Measurements from ENCODE around the gene SMIM45.

The SMIM45 gene

DNA sequence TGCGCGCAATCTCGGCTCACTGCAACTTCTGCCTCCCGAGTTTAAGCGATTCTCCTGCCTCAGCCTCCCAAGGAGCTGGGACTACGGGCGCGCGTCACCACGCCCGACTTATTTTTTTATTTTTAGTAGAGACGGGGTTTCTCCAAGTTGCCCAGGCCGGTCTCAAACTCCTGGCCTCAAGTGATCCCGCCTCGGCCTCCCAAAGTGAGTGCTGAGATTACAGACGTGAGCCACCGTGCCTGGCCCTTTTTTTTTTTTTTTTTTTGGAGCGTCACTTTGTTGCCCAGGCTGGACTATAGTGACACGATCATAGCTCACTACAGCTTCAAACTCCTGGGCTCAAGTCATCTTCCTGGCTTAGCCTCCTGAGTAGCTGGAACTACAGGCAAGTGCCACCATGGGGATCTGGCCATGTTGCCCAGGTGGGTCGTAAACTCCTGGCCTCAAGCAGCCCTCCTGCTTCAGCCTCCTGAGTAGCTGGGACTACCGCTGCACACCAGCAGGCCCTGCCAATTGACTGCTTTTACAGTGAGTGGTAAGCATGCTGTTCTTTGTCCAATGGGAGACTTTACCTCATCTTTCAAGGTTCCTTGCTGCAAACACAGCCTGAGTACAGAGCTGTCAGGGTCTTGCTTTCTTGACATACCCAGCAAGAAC is 4.4 kb upstream of the SMIM45 start:
- TF ChIP-seq TAF1 (IDR thresholded peaks at IDR 0.05; ENCODE audit: low read depth): no peak
- no peak for TF ChIP-seq FOXM1 (IDR thresholded peaks at IDR 0.05; ENCODE audit: borderline replicate concordance, low read depth)
- TF ChIP-seq ZBTB7A (IDR thresholded peaks at IDR 0.05; ENCODE audit: low read depth): no peak
- TF ChIP-seq CEBPB (IDR thresholded peaks at IDR 0.05): no peak
- no peak for TF ChIP-seq NFIC (IDR thresholded peaks at IDR 0.05)
- TF ChIP-seq, protein P1, sequence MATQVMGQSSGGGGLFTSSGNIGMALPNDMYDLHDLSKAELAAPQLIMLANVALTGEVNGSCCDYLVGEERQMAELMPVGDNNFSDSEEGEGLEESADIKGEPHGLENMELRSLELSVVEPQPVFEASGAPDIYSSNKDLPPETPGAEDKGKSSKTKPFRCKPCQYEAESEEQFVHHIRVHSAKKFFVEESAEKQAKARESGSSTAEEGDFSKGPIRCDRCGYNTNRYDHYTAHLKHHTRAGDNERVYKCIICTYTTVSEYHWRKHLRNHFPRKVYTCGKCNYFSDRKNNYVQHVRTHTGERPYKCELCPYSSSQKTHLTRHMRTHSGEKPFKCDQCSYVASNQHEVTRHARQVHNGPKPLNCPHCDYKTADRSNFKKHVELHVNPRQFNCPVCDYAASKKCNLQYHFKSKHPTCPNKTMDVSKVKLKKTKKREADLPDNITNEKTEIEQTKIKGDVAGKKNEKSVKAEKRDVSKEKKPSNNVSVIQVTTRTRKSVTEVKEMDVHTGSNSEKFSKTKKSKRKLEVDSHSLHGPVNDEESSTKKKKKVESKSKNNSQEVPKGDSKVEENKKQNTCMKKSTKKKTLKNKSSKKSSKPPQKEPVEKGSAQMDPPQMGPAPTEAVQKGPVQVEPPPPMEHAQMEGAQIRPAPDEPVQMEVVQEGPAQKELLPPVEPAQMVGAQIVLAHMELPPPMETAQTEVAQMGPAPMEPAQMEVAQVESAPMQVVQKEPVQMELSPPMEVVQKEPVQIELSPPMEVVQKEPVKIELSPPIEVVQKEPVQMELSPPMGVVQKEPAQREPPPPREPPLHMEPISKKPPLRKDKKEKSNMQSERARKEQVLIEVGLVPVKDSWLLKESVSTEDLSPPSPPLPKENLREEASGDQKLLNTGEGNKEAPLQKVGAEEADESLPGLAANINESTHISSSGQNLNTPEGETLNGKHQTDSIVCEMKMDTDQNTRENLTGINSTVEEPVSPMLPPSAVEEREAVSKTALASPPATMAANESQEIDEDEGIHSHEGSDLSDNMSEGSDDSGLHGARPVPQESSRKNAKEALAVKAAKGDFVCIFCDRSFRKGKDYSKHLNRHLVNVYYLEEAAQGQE (IDR thresholded peaks at IDR 0.05; ENCODE audit: low read depth): no peak
- no peak for TF ChIP-seq CREB1 (IDR thresholded peaks at IDR 0.05; ENCODE audit: low read depth)
- no peak for TF ChIP-seq EP300 (IDR thresholded peaks at IDR 0.05; ENCODE audit: borderline replicate concordance)
- no peak for TF ChIP-seq RAD21 (IDR thresholded peaks at IDR 0.05; ENCODE audit: low read depth)
- TF ChIP-seq YY1 (IDR thresholded peaks at IDR 0.05; ENCODE audit: low read depth): no peak
- TF ChIP-seq TCF12 (IDR thresholded peaks at IDR 0.05; ENCODE audit: low read depth): no peak
- TF ChIP-seq, protein P2, sequence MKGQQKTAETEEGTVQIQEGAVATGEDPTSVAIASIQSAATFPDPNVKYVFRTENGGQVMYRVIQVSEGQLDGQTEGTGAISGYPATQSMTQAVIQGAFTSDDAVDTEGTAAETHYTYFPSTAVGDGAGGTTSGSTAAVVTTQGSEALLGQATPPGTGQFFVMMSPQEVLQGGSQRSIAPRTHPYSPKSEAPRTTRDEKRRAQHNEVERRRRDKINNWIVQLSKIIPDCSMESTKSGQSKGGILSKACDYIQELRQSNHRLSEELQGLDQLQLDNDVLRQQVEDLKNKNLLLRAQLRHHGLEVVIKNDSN (IDR thresholded peaks at IDR 0.05): no peak
- TF ChIP-seq EGR1 (IDR thresholded peaks at IDR 0.05): no peak
- TF ChIP-seq, protein P3, sequence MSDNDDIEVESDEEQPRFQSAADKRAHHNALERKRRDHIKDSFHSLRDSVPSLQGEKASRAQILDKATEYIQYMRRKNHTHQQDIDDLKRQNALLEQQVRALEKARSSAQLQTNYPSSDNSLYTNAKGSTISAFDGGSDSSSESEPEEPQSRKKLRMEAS (IDR thresholded peaks at IDR 0.05): no peak

DNA sequence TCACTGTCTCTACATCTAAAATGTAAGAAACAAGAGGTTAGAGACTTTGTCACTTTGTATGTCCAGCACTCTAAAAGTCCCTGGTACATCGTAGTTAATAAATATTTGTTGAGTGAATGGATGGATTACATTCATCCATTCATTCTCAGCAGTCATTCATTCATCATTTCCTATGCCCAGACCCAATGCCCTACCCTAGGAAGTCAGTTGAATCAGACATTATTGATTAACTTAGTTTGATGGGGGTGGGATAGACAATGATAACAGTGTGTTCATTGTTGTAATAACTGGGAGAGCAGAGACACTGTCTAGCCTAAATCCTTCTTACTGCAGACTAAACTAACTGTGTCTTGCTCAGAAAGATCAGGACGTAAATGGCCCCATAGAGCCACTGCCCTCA is 3.8 kb upstream of the SMIM45 start:
- TF ChIP-seq TAF1 (IDR thresholded peaks at IDR 0.05; ENCODE audit: low read depth): no peak
- TF ChIP-seq RAD21 (IDR thresholded peaks at IDR 0.05; ENCODE audit: low read depth): no peak
- TF ChIP-seq, protein P3 (IDR thresholded peaks at IDR 0.05): no peak
- no peak for TF ChIP-seq YY1 (IDR thresholded peaks at IDR 0.05; ENCODE audit: low read depth)
- TF ChIP-seq CEBPB (IDR thresholded peaks at IDR 0.05): no peak
- no peak for TF ChIP-seq FOXM1 (IDR thresholded peaks at IDR 0.05; ENCODE audit: borderline replicate concordance, low read depth)
- TF ChIP-seq TEAD4 (IDR thresholded peaks at IDR 0.05): no peak
- no peak for TF ChIP-seq CREB1 (IDR thresholded peaks at IDR 0.05; ENCODE audit: low read depth)
- TF ChIP-seq EGR1 (IDR thresholded peaks at IDR 0.05): no peak
- TF ChIP-seq, protein P2 (IDR thresholded peaks at IDR 0.05): no peak
- no peak for TF ChIP-seq NFIC (IDR thresholded peaks at IDR 0.05)
- TF ChIP-seq TCF12 (IDR thresholded peaks at IDR 0.05; ENCODE audit: low read depth): no peak
- no peak for TF ChIP-seq ZBTB7A (IDR thresholded peaks at IDR 0.05; ENCODE audit: low read depth)
- TF ChIP-seq, protein P1 (IDR thresholded peaks at IDR 0.05; ENCODE audit: low read depth): no peak
- TF ChIP-seq EP300 (IDR thresholded peaks at IDR 0.05; ENCODE audit: borderline replicate concordance): no peak

DNA sequence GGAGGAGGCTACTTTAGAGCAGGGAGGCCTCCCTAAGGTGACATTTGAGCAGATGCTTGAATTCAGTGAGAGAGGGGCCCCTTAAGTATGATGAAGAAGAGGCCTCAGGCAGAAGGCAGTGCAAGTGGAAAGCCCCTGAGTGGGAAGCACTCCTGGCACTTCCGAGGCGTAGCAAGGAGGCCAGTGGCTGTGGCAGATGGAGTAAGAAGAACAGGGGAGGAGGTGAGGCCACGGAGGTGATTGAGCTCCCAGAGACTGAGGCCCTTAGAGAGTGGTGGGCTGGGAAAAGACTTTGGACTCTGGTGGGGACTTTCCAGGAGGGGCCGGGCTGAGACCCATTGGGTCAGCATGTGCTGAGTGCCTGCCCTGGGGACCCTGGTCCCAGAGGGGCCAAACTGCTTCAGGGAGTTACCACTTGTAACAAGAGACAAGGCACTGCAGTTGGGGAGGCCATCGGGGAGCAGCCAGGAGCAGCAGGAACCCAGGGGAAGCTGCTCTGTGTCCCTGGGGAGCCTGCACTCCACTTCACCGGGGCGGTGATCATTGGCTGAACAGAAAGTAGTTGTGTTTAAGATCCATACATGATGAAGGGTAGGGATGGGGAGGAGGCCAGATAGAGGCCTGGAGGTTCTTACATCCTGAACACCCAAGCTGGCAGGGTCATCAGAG is 2.5 kb upstream of the SMIM45 start:
- no peak for TF ChIP-seq TAF1 (IDR thresholded peaks at IDR 0.05; ENCODE audit: low read depth)

DNA sequence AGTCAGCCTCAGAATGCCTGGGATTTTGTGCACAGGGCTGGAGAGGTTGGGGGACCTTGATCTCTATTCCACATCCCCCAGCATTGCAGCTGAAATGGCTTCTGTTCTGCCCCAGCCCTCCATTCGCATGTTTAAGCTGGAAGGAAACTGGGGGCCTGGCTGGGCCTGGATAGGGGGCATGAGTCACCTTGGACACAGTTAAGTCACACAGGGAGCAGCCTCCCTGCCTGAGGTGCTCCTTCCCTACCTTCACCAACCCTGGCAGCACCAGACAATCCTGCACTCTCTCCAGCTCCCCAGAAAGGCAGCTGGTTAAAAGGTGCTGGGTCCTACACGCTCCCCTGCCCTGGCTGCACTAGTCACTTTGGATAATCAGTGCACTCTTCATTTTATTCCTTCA is 763 bp downstream of the SMIM45 start:
- no peak for TF ChIP-seq RAD21 (IDR thresholded peaks at IDR 0.05; ENCODE audit: low read depth)
- TF ChIP-seq FOXM1 (IDR thresholded peaks at IDR 0.05; ENCODE audit: borderline replicate concordance, low read depth): no peak
- TF ChIP-seq TEAD4 (IDR thresholded peaks at IDR 0.05): no peak
- TF ChIP-seq YY1 (IDR thresholded peaks at IDR 0.05; ENCODE audit: low read depth): no peak
- TF ChIP-seq TAF1 (IDR thresholded peaks at IDR 0.05; ENCODE audit: low read depth): no peak
- TF ChIP-seq NFIC (IDR thresholded peaks at IDR 0.05): no peak
- TF ChIP-seq, protein P1 (IDR thresholded peaks at IDR 0.05; ENCODE audit: low read depth): no peak
- no peak for TF ChIP-seq EP300 (IDR thresholded peaks at IDR 0.05; ENCODE audit: borderline replicate concordance)
